Omental fat pad (tissue), 4 donors: Measurements from ENCODE around the gene RABGGTA. TPM values are rescaled to one million over a fixed set of nuclear protein-coding genes. Genes with fewer than 3 reads are reported as not detected.

Experiments
- ATAC-seq: fragments of 150-250 bp; one replicate; pipeline ENCODE4 v1.9.1; 2016; ENCODE audit warnings: mild to moderate bottlenecking, moderate library complexity; ENCODE audit not compliant: low FRiP score
- DNase-seq: peaks from one replicate; pipeline ENCODE4 v3.0.0-alpha.2; 2019; ENCODE audit warnings: low spot score
- total RNA-seq, 4 donors: library from RNA; depleted of rRNA; stranded (reverse); fragments of >200 nt; gene quantifications; one replicate each; pipeline ENCODE4 v1.1.0, GENCODE V29; 2016
- TF ChIP-seq, protein P1 (sequence below), 3 donors: fragments of 450-650 bp; IDR thresholded peaks; one replicate each; pipeline ENCODE4 v1.5.1; 2016 to 2017; ENCODE audit warnings: antibody characterized with exemption in 3 of 3, mild to moderate bottlenecking in 3 of 3, moderate library complexity in 2 of 3

Gene RABGGTA
- total RNA-seq, 4 donors from 2014 or later: 20.7 to 30.9 (median 25.0) TPM

DNA sequence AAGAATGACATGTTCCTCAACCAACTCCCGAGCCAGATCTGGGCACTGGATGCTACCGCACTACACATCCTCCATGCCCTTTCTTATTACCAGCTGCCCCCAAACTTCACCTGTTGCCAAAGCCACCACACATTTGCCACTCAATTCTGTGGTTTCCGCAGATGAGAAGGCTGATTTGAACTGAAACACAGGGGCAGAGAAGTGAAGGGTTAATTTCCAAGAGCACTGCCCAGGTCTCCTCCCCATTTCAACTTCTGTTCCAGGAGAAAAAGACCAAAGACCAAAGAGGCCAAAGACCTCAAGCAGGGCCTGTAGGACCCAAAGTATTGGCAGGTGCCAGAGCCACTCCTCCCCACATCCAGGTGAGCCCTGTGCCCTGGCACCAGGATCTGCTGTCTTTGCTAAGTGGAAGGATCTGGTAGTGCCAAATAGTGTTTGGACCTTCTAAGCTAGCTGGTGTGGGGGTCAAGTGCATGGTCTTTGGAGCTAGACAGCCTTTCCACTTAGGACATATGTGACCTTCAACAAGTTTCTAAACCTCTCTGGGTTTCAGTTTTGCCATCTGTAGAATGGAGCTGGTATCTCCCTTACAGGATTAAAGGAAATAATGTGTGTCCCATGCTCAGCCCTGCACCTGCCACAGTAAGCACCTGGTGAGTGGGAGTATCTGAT lies 20.2 kb upstream of the RABGGTA start:
- DNase-seq: no peak
- TF ChIP-seq, protein P1, sequence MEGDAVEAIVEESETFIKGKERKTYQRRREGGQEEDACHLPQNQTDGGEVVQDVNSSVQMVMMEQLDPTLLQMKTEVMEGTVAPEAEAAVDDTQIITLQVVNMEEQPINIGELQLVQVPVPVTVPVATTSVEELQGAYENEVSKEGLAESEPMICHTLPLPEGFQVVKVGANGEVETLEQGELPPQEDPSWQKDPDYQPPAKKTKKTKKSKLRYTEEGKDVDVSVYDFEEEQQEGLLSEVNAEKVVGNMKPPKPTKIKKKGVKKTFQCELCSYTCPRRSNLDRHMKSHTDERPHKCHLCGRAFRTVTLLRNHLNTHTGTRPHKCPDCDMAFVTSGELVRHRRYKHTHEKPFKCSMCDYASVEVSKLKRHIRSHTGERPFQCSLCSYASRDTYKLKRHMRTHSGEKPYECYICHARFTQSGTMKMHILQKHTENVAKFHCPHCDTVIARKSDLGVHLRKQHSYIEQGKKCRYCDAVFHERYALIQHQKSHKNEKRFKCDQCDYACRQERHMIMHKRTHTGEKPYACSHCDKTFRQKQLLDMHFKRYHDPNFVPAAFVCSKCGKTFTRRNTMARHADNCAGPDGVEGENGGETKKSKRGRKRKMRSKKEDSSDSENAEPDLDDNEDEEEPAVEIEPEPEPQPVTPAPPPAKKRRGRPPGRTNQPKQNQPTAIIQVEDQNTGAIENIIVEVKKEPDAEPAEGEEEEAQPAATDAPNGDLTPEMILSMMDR (IDR thresholded peaks at IDR 0.05): no peak
- ATAC-seq: no peak

GRCh38 chr14:24290746-24291145 lies 19.3 kb upstream of the RABGGTA start:
- ATAC-seq (no peak), DNase-seq (no peak)
- TF ChIP-seq, protein P1 (IDR thresholded peaks at IDR 0.05): no peak

GRCh38 chr14:24289649-24290280 lies 18.4 kb upstream of the RABGGTA start:
- TF ChIP-seq, protein P1 (IDR thresholded peaks at IDR 0.05): no peak
- no peak for ATAC-seq
- no peak for DNase-seq

- no peak for ATAC-seq
- TF ChIP-seq, protein P1 (IDR thresholded peaks at IDR 0.05): no peak
- no peak for DNase-seq
Measured at GRCh38 chr14:24286996-24287395, 15.6 kb upstream of the RABGGTA start.

DNA sequence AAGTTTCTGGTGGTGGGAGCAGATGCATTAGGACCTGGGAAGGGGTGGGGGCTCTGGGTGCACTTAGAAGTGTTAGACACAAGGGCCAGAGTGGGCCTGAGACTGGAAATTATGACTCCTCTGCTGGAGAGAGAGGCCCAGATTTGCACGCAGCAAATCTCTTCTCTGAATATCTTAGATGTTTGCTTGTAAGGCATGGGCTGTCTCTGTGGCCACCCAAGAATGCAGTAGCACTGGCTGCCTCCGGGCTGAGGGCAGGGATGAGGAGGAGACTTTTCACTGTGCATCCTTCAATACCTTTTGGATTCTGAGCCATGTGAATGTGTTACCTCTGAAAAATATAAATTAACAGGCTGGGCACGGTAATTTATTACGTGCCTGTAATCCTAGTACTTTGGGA lies 14.0 kb upstream of the RABGGTA start:
- no peak for DNase-seq
- TF ChIP-seq, protein P1 (IDR thresholded peaks at IDR 0.05): no peak
- no peak for ATAC-seq

GRCh38 chr14:24284501-24285035 lies 13.2 kb upstream of the RABGGTA start:
- no peak for ATAC-seq
- no peak for DNase-seq
- TF ChIP-seq, protein P1 (IDR thresholded peaks at IDR 0.05): no peak
